DND-41 (cell line): ENCODE results near the gene TTC12.

Source experiments
- EZH2 ChIP-seq: IDR thresholded peaks from 3 replicates; pipeline ENCODE4 v1.6.1; 2012; ENCODE audit warnings: borderline replicate concordance, low read depth, mild to moderate bottlenecking, moderate library complexity, low read length, inconsistent platforms; ENCODE audit not compliant: severe bottlenecking
- TF ChIP-seq, protein P1 (sequence below): IDR thresholded peaks from 2 replicates; pipeline ENCODE4 v1.5.1; 2012; ENCODE audit warnings: borderline replicate concordance, low read length, moderate library complexity, mild to moderate bottlenecking; ENCODE audit not compliant: poor library complexity, severe bottlenecking; ENCODE audit errors: extremely low read depth

DNA sequence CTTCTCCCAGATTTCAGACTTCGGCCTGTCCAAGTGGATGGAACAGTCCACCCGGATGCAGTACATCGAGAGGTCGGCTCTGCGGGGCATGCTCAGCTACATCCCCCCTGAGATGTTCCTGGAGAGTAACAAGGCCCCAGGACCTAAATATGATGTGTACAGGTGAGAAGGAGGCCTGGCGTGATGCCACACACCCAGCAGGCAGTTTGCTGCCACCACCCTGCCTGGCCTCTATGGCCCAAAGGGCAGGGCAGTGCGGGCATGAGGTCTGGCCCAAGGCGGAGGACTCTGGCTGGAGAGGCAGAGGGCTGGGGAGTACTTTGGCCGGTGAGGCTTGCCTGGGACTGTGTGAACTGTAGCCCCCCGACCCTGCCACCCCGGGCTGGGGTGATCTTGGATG is 80.5 kb downstream of the TTC12 start:
- TF ChIP-seq, protein P1, sequence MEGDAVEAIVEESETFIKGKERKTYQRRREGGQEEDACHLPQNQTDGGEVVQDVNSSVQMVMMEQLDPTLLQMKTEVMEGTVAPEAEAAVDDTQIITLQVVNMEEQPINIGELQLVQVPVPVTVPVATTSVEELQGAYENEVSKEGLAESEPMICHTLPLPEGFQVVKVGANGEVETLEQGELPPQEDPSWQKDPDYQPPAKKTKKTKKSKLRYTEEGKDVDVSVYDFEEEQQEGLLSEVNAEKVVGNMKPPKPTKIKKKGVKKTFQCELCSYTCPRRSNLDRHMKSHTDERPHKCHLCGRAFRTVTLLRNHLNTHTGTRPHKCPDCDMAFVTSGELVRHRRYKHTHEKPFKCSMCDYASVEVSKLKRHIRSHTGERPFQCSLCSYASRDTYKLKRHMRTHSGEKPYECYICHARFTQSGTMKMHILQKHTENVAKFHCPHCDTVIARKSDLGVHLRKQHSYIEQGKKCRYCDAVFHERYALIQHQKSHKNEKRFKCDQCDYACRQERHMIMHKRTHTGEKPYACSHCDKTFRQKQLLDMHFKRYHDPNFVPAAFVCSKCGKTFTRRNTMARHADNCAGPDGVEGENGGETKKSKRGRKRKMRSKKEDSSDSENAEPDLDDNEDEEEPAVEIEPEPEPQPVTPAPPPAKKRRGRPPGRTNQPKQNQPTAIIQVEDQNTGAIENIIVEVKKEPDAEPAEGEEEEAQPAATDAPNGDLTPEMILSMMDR = no peak
- no peak for TF ChIP-seq EZH2
